H1 (cell line): ENCODE data around the gene RAP1GDS1.

ENCODE experiments used
- EGR1 ChIP-seq: IDR thresholded peaks from 2 replicates; pipeline ENCODE4 v1.6.1; 2011; ENCODE audit warnings: low read depth, low read length, borderline replicate concordance
- SAP30 ChIP-seq: fragments of 300-600 bp; sonication (generic); IDR thresholded peaks from 2 replicates; pipeline ENCODE4 v1.7.1; 2012; ENCODE audit warnings: low read length, moderate library complexity, mild to moderate bottlenecking, inconsistent platforms; ENCODE audit not compliant: insufficient read depth, insufficient replicate concordance

DNA sequence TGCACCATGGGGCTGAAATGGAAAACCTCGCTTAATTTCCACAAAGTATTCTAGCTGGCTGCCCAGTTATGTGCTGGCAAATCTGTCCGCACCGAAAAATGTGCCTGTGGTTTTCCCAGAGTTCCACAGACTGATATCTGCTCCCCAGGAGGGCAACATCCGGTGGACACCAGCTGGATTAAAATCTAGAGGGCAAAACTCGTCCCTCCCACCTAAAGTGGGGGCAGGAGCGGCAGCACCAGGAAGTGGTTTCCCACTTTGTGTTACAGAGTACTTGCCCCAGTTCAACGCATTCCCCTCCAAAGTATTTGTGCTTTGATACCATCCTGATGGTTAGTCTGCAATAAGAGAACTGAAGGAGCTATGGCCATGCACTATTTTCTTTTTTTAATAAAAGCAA, 209.6 kb downstream of the RAP1GDS1 start:
- TF ChIP-seq EGR1 (no peak), SAP30 (no peak)
